K562 (cell line): Measurements from ENCODE around the gene UBA7. TPM values are rescaled to one million over a fixed set of nuclear protein-coding genes. Genes with fewer than 3 reads are reported as not detected.

Experiments
- BCL6 ChIP-seq: fragments of 250-450 bp; sonication (Bioruptor Pico); IDR thresholded peaks from 2 replicates; pipeline ENCODE4 v1.4.0; 2020
- KLF13 ChIP-seq: fragments of 450-650 bp; IDR thresholded peaks from 2 replicates; pipeline ENCODE4 v1.6.1; 2016; ENCODE audit warnings: missing genetic modification characterization, low read depth, mild to moderate bottlenecking, missing compliant biosample characterization, moderate library complexity, borderline replicate concordance
- MTA3 ChIP-seq: fragments of 450-650 bp; formaldehyde crosslinking; IDR thresholded peaks from 2 replicates; pipeline ENCODE4 v1.6.1; 2017; ENCODE audit warnings: mild to moderate bottlenecking, borderline replicate concordance
- NONO ChIP-seq, 2 experiments: fragments of 200-400 bp in 1 of 2; fragments of 450-650 bp in 1 of 2; formaldehyde crosslinking in 1 of 2; IDR thresholded peaks; 2 replicates each; pipeline ENCODE4 v1.6.1; 2017; ENCODE audit warnings: low read depth in 2 of 2, mild to moderate bottlenecking in 2 of 2, moderate library complexity in 2 of 2, low read length in 1 of 2
- POLR2G ChIP-seq: fragments of 200-400 bp; formaldehyde crosslinking; IDR thresholded peaks from 2 replicates; pipeline ENCODE4 v1.6.1; 2017; ENCODE audit warnings: low read depth, mild to moderate bottlenecking, antibody characterized with exemption, low read length, moderate library complexity
- RBM17 ChIP-seq: fragments of 200-400 bp; formaldehyde crosslinking; IDR thresholded peaks from 2 replicates; pipeline ENCODE4 v1.6.1; 2017; ENCODE audit warnings: low read depth, mild to moderate bottlenecking, low read length, borderline replicate concordance
- RCOR1 ChIP-seq, 2 experiments: IDR thresholded peaks; 2 replicates each; pipeline ENCODE4 v1.6.1; 2012; ENCODE audit warnings: low read depth in 2 of 2, low read length in 2 of 2, borderline replicate concordance in 1 of 2, improper control_type of control experiment in 1 of 2
- SMAD1 ChIP-seq: fragments of 150-350 bp; IDR thresholded peaks from 2 replicates; pipeline ENCODE4 v1.6.1; 2014; ENCODE audit warnings: low read length, low read depth; ENCODE audit not compliant: partially characterized antibody
- TFAM ChIP-seq: fragments of 250-450 bp; sonication (Bioruptor Pico); conservative IDR thresholded peaks from 2 replicates; pipeline ENCODE4 v1.5.0; 2021; ENCODE audit warnings: mild to moderate bottlenecking, moderate library complexity
- XRCC5 ChIP-seq: fragments of 200-400 bp; formaldehyde crosslinking; IDR thresholded peaks from 2 replicates; pipeline ENCODE4 v1.6.1; 2017; ENCODE audit warnings: low read depth, mild to moderate bottlenecking, low read length
- ZNF445 ChIP-seq: fragments of 250-450 bp; sonication (Bioruptor Pico); IDR thresholded peaks from 2 replicates; pipeline ENCODE4 v1.4.0; 2020; ENCODE audit warnings: low read depth, mild to moderate bottlenecking, moderate library complexity
- polyA plus RNA-seq, 8 experiments: library from polyadenylated mRNA; depleted of rRNA in 4 of 8; stranded (reverse) in 5 of 8; unstranded in 3 of 8; fragments of >200 nt; fragmentation: Nextera tagmentation in 2 of 8; fragmentation: Illumina TruSeq in 1 of 8; extraction: Ambion mirVana in 2 of 8; extraction: Trizol in 1 of 8; gene quantifications; 2 replicates each; pipeline versions ENCODE4 v1.2.1 to v1.2.3, GENCODE V29; 2011 to 2014; ENCODE audit warnings: inconsistent platforms in 1 of 8, missing spikeins in 1 of 8
- total RNA-seq, 7 experiments: library from RNA; depleted of rRNA in 6 of 7; stranded (reverse); fragments of >200 nt in 6 of 7; fragmentation: Illumina TruSeq in 2 of 7; extraction: Trizol in 2 of 7; gene quantifications; 2 replicates each; pipeline versions ENCODE4 v1.2.1 to v1.2.3, GENCODE V29; 2011 to 2021; ENCODE audit warnings: low replicate concordance in 1 of 7
- TF ChIP-seq, protein P1 (sequence below): fragments of 450-650 bp; IDR thresholded peaks from 2 replicates; pipeline ENCODE4 v1.6.1; 2016; ENCODE audit warnings: mild to moderate bottlenecking, moderate library complexity
- TF ChIP-seq, protein P2 (sequence below): IDR thresholded peaks from 2 replicates; pipeline ENCODE4 v1.6.1; 2014; ENCODE audit warnings: antibody characterized with exemption
- TF ChIP-seq, protein P3 (sequence below), 2 experiments: fragments of 450-650 bp in 1 of 2; sonication (generic) in 1 of 2; formaldehyde crosslinking; conservative IDR thresholded peaks; 2 replicates each; pipeline versions ENCODE4 v1.4.0 to v1.8.1; 2020 to 2022; ENCODE audit warnings: mild to moderate bottlenecking in 1 of 2, missing genetic modification reagents in 1 of 2

Gene UBA7
- total and polyA plus RNA-seq, 9 of the 15 experiments (the other 6 are each of a cell fraction or from before 2014, with no cell fraction given), result 0.17 to 3.3 (median 2.0) TPM

DNA sequence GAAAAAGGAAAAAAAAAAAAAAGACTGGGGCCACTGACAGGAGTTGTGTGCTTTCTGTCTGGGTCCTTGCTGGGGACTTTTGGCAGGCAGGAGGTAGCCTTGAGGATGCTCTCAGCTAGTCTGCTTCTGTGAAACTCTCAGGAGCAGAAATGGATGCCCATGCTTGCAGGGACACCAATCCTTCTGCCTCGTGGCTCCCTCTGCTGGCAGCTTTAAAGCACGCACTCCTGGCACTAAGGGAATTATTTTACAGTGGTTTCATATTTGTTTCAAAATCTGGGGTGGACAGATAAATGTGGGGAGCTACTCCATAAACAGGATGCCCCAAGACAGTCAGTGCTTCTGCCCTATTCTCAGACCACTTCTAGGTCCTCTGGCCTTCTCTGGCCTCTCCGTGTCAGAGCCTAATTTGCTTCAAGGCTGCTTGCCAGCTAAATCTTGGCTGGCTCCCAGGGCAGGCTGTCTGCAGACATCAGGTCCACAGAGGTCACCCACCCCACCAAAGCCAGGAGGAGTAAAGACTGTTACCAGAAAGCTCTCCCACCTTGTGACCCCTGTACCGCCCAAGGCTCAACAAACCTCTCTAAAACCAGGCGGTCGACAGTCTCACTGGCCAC, 25.5 kb upstream of the UBA7 start (continued):
- TF ChIP-seq, protein P1, sequence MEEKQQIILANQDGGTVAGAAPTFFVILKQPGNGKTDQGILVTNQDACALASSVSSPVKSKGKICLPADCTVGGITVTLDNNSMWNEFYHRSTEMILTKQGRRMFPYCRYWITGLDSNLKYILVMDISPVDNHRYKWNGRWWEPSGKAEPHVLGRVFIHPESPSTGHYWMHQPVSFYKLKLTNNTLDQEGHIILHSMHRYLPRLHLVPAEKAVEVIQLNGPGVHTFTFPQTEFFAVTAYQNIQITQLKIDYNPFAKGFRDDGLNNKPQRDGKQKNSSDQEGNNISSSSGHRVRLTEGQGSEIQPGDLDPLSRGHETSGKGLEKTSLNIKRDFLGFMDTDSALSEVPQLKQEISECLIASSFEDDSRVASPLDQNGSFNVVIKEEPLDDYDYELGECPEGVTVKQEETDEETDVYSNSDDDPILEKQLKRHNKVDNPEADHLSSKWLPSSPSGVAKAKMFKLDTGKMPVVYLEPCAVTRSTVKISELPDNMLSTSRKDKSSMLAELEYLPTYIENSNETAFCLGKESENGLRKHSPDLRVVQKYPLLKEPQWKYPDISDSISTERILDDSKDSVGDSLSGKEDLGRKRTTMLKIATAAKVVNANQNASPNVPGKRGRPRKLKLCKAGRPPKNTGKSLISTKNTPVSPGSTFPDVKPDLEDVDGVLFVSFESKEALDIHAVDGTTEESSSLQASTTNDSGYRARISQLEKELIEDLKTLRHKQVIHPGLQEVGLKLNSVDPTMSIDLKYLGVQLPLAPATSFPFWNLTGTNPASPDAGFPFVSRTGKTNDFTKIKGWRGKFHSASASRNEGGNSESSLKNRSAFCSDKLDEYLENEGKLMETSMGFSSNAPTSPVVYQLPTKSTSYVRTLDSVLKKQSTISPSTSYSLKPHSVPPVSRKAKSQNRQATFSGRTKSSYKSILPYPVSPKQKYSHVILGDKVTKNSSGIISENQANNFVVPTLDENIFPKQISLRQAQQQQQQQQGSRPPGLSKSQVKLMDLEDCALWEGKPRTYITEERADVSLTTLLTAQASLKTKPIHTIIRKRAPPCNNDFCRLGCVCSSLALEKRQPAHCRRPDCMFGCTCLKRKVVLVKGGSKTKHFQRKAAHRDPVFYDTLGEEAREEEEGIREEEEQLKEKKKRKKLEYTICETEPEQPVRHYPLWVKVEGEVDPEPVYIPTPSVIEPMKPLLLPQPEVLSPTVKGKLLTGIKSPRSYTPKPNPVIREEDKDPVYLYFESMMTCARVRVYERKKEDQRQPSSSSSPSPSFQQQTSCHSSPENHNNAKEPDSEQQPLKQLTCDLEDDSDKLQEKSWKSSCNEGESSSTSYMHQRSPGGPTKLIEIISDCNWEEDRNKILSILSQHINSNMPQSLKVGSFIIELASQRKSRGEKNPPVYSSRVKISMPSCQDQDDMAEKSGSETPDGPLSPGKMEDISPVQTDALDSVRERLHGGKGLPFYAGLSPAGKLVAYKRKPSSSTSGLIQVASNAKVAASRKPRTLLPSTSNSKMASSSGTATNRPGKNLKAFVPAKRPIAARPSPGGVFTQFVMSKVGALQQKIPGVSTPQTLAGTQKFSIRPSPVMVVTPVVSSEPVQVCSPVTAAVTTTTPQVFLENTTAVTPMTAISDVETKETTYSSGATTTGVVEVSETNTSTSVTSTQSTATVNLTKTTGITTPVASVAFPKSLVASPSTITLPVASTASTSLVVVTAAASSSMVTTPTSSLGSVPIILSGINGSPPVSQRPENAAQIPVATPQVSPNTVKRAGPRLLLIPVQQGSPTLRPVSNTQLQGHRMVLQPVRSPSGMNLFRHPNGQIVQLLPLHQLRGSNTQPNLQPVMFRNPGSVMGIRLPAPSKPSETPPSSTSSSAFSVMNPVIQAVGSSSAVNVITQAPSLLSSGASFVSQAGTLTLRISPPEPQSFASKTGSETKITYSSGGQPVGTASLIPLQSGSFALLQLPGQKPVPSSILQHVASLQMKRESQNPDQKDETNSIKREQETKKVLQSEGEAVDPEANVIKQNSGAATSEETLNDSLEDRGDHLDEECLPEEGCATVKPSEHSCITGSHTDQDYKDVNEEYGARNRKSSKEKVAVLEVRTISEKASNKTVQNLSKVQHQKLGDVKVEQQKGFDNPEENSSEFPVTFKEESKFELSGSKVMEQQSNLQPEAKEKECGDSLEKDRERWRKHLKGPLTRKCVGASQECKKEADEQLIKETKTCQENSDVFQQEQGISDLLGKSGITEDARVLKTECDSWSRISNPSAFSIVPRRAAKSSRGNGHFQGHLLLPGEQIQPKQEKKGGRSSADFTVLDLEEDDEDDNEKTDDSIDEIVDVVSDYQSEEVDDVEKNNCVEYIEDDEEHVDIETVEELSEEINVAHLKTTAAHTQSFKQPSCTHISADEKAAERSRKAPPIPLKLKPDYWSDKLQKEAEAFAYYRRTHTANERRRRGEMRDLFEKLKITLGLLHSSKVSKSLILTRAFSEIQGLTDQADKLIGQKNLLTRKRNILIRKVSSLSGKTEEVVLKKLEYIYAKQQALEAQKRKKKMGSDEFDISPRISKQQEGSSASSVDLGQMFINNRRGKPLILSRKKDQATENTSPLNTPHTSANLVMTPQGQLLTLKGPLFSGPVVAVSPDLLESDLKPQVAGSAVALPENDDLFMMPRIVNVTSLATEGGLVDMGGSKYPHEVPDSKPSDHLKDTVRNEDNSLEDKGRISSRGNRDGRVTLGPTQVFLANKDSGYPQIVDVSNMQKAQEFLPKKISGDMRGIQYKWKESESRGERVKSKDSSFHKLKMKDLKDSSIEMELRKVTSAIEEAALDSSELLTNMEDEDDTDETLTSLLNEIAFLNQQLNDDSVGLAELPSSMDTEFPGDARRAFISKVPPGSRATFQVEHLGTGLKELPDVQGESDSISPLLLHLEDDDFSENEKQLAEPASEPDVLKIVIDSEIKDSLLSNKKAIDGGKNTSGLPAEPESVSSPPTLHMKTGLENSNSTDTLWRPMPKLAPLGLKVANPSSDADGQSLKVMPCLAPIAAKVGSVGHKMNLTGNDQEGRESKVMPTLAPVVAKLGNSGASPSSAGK, result no peak
- TF ChIP-seq NONO (IDR thresholded peaks at IDR 0.05; ENCODE audit: low read depth in 2 of 2, low read length in 1 of 2), result no peak
- no peak for TF ChIP-seq POLR2G
- no peak for TF ChIP-seq SMAD1
- no peak for TF ChIP-seq TFAM (CRISPR knock-in tag)
- TF ChIP-seq RBM17, result no peak
- TF ChIP-seq MTA3, result no peak
- TF ChIP-seq, protein P2, sequence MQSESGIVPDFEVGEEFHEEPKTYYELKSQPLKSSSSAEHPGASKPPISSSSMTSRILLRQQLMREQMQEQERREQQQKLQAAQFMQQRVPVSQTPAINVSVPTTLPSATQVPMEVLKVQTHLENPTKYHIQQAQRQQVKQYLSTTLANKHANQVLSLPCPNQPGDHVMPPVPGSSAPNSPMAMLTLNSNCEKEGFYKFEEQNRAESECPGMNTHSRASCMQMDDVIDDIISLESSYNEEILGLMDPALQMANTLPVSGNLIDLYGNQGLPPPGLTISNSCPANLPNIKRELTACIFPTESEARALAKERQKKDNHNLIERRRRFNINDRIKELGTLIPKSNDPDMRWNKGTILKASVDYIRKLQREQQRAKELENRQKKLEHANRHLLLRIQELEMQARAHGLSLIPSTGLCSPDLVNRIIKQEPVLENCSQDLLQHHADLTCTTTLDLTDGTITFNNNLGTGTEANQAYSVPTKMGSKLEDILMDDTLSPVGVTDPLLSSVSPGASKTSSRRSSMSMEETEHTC, result no peak
- peak in 1 of 2 experiments; percentile 45; a peak in 1 of 4 replicates for TF ChIP-seq RCOR1 (IDR thresholded peaks at IDR 0.05; ENCODE audit: borderline replicate concordance in 1 of 2, low read depth in 2 of 2, low read length in 2 of 2)
- no peak for TF ChIP-seq ZNF445 (CRISPR knock-in tag)
- no peak for TF ChIP-seq KLF13 (tag)
- TF ChIP-seq BCL6, result no peak
- TF ChIP-seq XRCC5, result no peak
- TF ChIP-seq, protein P3, sequence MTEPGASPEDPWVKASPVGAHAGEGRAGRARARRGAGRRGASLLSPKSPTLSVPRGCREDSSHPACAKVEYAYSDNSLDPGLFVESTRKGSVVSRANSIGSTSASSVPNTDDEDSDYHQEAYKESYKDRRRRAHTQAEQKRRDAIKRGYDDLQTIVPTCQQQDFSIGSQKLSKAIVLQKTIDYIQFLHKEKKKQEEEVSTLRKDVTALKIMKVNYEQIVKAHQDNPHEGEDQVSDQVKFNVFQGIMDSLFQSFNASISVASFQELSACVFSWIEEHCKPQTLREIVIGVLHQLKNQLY (CRISPR knock-in tag; conservative IDR thresholded peaks at IDR 0.05), result no peak
